ENCODE measurements around the gene MEI4.

MEI4 gene

GRCh38 chr6:77652739-77653138 lies at the start of gene MEI4:
Gene MEI4 (plus strand): TSS chr6:77653039. CDS start chr6:77690672, 37,633 bp downstream.
- no peak for TF ChIP-seq CTCF (conservative IDR thresholded peaks at IDR 0.05; ENCODE audit: control insufficient read depth, insufficient read depth, low read depth, low read length)
- no peak within 1 kb of the TSS for H3K4me3 ChIP-seq (ENCODE audit: control insufficient read depth, low read depth, low read length)
- DNase-seq (ENCODE audit: low read depth), result no peak

- DNase-seq (ENCODE audit: low read depth), result no peak
- no peak overlapping the region for H3K4me3 ChIP-seq (ENCODE audit: control insufficient read depth, low read depth, low read length)
- no peak for TF ChIP-seq CTCF (conservative IDR thresholded peaks at IDR 0.05; ENCODE audit: control insufficient read depth, insufficient read depth, low read depth, low read length)
Measured at GRCh38 chr6:77604476-77604875, 48.4 kb upstream of the MEI4 start.

GRCh38 chr6:77607004-77607403 lies 45.8 kb upstream of the MEI4 start:
- no peak for DNase-seq (ENCODE audit: low read depth)
- no peak for TF ChIP-seq CTCF (conservative IDR thresholded peaks at IDR 0.05; ENCODE audit: control insufficient read depth, insufficient read depth, low read depth, low read length)

GRCh38 chr6:77609106-77609505 lies 43.7 kb upstream of the MEI4 start:
- no peak overlapping the region for H3K4me3 ChIP-seq (ENCODE audit: control insufficient read depth, low read depth, low read length)
- no peak for DNase-seq (ENCODE audit: low read depth)
- TF ChIP-seq CTCF (conservative IDR thresholded peaks at IDR 0.05; ENCODE audit: control insufficient read depth, insufficient read depth, low read depth, low read length), result no peak

More at GRCh38 chr6:77607004-77607403, 45.8 kb upstream of the MEI4 start:
- no peak overlapping the region for H3K4me3 ChIP-seq (ENCODE audit: control insufficient read depth, low read depth, low read length)

GRCh38 chr6:77619114-77619513 lies 33.7 kb upstream of the MEI4 start:
- no peak for TF ChIP-seq CTCF (conservative IDR thresholded peaks at IDR 0.05; ENCODE audit: control insufficient read depth, insufficient read depth, low read depth, low read length)
- no peak for DNase-seq (ENCODE audit: low read depth)
- no peak overlapping the region for H3K4me3 ChIP-seq (ENCODE audit: control insufficient read depth, low read depth, low read length)

- H3K4me3 ChIP-seq (ENCODE audit: control insufficient read depth, low read depth, low read length), result no peak overlapping the region
- no peak for DNase-seq (ENCODE audit: low read depth)
- peak; percentile 27 for TF ChIP-seq CTCF (conservative IDR thresholded peaks at IDR 0.05; ENCODE audit: control insufficient read depth, insufficient read depth, low read depth, low read length)
Measured at GRCh38 chr6:77620278-77620882, 32.5 kb upstream of the MEI4 start.

- TF ChIP-seq CTCF (conservative IDR thresholded peaks at IDR 0.05; ENCODE audit: control insufficient read depth, insufficient read depth, low read depth, low read length), result no peak
- no peak overlapping the region for H3K4me3 ChIP-seq (ENCODE audit: control insufficient read depth, low read depth, low read length)
- DNase-seq (ENCODE audit: low read depth), result no peak
Measured at GRCh38 chr6:77624515-77624914, 28.3 kb upstream of the MEI4 start.
